Stimulated activated CD4-positive, alpha-beta T cell treated with anti-CD3 and anti-CD28 coated beads, Interleukin-4, amount 100 ng/mL, for 48 hours (primary cell): ENCODE data around the gene STAG3.
"Not testable (repeated sequence)": the region's sequence is repeated elsewhere in the genome, so short reads cannot be mapped to it uniquely, and the experiment has no call there.

ENCODE experiments used
- DNase-seq, 2 donors: peaks; one replicate each; pipeline ENCODE4 v3.0.0-alpha.2; 2020; ENCODE audit warnings: low read depth in 2 of 2

Gene STAG3

DNA sequence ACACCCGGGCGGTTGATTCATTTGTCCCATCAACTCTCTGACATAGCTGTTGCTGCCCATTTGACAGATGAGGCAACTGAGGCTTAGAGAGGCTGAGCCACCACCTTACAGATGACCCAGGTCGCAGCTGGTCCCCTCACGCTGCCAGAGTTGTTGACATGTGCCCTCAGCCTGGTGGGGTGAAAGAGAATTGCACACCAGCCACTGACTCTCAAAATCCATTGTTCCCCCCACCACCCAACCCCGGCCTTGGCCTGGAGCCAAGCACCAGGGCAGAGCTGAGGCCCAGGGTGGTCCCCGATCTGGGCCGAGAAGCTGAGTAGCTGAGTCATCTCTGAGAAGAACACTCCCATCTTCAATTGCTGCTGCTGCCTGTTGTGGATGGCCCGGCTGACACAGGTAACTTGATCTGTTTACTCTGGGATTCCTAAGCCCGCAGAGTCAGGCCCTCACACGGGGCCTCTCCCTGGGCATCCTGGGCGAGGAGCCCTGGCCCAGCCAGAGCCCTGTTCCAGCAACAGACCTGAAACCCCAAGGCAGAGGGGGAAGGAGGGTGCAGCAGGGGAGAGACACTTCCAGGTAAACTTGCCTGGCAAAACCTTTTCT, 69.5 kb downstream of the STAG3 start:
- DNase-seq: no peak

DNA sequence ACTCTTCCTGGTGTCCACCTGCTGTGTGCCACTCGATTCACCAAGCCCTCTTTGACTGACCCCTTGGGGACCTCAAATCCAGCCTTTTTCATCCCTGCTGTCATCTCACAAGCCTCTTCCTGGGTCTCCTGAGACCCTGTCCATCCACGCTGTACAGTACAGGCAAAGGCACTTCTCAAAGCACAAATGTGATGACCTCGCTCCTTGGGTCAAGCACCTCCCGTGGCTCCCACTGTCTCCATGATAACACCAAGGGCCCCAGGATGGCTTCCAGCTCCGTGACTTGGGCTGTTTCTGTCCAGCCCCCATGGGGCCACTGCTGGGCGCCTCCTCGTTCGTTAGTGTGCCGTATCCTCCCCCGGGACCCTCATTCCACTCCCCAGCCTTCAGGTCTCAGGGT, 70.8 kb downstream of the STAG3 start:
- DNase-seq: no peak

DNA sequence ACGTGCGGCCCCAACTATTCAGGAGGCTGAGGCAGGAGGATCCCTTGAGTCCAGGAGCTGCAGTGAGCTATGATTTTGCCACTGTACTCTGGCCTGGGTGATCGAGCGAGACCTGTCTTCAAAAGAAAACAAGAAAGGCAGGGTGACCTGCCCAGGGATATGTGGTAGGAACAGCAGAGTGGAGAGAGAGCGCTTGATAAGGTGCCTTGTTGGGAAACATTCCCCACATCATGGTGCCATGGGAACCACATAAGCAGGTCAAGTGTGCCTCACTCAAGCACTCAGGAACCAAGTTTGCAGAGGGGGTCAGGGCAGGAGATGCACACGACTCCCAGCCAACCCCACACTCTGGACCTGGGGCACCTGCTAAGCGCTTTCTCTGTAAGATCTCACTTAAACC, 79.3 kb downstream of the STAG3 start:
- DNase-seq: no peak

DNA sequence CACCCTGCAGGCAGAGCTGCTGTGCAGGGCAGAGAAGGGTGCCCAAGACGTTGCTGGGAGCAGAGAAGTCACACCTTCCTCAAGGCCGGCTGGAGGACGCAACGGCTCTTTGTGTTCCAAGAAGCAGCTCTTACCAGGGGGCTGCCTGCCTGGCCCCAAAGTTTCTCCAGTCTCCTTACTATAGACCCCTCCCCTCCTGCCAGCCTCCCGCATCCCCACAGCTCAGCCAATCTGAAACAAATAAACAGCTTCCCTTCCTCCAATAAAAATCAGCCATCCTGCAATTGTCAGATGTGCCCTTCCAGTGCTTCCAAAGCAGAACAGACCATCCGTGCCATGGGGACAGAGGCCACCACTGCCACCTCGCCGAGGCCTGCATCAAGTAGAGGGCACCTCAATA, 82.3 kb downstream of the STAG3 start:
- DNase-seq: not testable (repeated sequence)

DNA sequence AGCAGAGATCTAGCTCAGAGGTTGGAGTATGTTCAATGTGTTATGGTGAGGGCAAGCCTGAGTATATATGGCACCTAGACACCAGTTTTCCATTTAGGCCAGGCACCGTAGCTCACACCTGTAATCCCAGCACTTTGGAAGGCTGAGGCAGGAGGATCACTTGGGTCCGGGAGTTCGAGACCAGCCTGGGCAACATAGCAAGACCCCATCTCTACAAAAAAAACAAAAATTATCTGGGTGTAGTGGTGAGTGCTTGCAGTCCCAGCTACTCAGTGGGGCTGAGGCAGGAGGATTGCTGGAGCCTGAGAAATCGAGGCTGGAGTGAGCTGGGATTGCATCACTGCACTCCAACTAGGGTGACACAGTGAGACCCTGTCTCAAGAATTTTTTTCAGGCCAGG, 85.2 kb downstream of the STAG3 start:
- not testable (repeated sequence) for DNase-seq
